Stimulated activated naive B cell treated with anti-CD40 and anti-IgM and Interleukin-4, amounts not matched to agents 10 μg/mL and 1 μg/mL and 100 μg/mL, for 72 hours (primary cell): Measurements from ENCODE around the gene LARP6.
"Not testable (repeated sequence)": the region's sequence is repeated elsewhere in the genome, so short reads cannot be mapped to it uniquely, and the experiment has no call there.

Source experiments
- ATAC-seq, 2 donors: fragments of 150-1000 bp; cut with Tn5 transposase; replicated peaks; 2 replicates each; pipeline ENCODE4 v1.10.0; 2021; ENCODE audit warnings: moderate library complexity in 1 of 2
- DNase-seq: peaks from one replicate; pipeline ENCODE4 v3.0.0; 2021
- H3K27ac Mint-ChIP-seq: one replicate; pipeline ENCODE4 v1.8.0; 2022; ENCODE audit warnings: mild to moderate bottlenecking, mixed read lengths
- H3K27me3 Mint-ChIP-seq, 2 donors: one replicate each; pipeline ENCODE4 v1.8.0; 2022; ENCODE audit warnings: mixed read lengths in 2 of 2
- H3K36me3 Mint-ChIP-seq, 2 donors: one replicate each; pipeline ENCODE4 v1.8.0; 2022; ENCODE audit warnings: mixed read lengths in 2 of 2, mild to moderate bottlenecking in 1 of 2
- H3K4me1 Mint-ChIP-seq, 2 donors: one replicate each; pipeline ENCODE4 v1.8.0; 2022; ENCODE audit warnings: mixed read lengths in 2 of 2, mild to moderate bottlenecking in 1 of 2
- H3K4me3 Mint-ChIP-seq, 2 donors: one replicate each; pipeline ENCODE4 v1.8.0; 2022; ENCODE audit warnings: mild to moderate bottlenecking in 2 of 2, mixed read lengths in 2 of 2, moderate library complexity in 1 of 2
- H3K9me3 Mint-ChIP-seq, 2 donors: one replicate each; pipeline ENCODE4 v1.8.0; 2022; ENCODE audit warnings: mixed read lengths in 2 of 2, mild to moderate bottlenecking in 1 of 2

The LARP6 gene

GRCh38 chr15:70853973-70854665 is at the start of gene LARP6:
Gene LARP6 (minus strand): TSS chr15:70854157. CDS start chr15:70854088, 69 bp downstream.
- Mint-ChIP-seq H3K4me3 (peak within 1 kb of the TSS; percentile 81 to 84), H3K9me3 (no peaks in the 10 kb centered on the region), H3K27ac (peak within 1 kb of the TSS; percentile 51), H3K36me3 (no peaks in the 10 kb centered on the region), H3K27me3 (peaks cover 53 to 55% of the 10 kb centered on the region in 2 donors), H3K4me1 (peaks cover 4 to 12% of the 10 kb centered on the region in 2 donors)
- DNase-seq (no peak), ATAC-seq (peak; percentile 55 to 66)

- Mint-ChIP-seq H3K27me3 (peaks cover 5 to 17% of the 10 kb centered on the region in 2 donors), H3K27ac (no peak overlapping the region), H3K4me1 (no peaks in the 10 kb centered on the region), H3K36me3 (peaks cover 1 to 3% of the 10 kb centered on the region in 2 donors), H3K4me3 (no peak overlapping the region), H3K9me3 (no peaks in the 10 kb centered on the region)
- ATAC-seq (no peak), DNase-seq (no peak)
These were observed 48.1 kb upstream of the LARP6 start for GRCh38 chr15:70902107-70902506.

GRCh38 chr15:70892912-70893560 is 39.1 kb upstream of the LARP6 start:
- DNase-seq (no peak), ATAC-seq (peak; percentile 26 to 42)
- H3K27me3 Mint-ChIP-seq, result peaks cover 5 to 37% of the 10 kb centered on the region in 2 donors
- H3K9me3 Mint-ChIP-seq, result no peaks in the 10 kb centered on the region
- peak overlapping the region; percentile 89 to 99 for H3K4me3 Mint-ChIP-seq
- peaks cover 7 to 17% of the 10 kb centered on the region in 2 donors for H3K4me1 Mint-ChIP-seq
- H3K27ac Mint-ChIP-seq, result peak overlapping the region; percentile 97
- peaks cover 0 to 6% of the 10 kb centered on the region in 2 donors for H3K36me3 Mint-ChIP-seq

- peaks cover 5 to 37% of the 10 kb centered on the region in 2 donors for H3K27me3 Mint-ChIP-seq
- peaks cover 0 to 6% of the 10 kb centered on the region in 2 donors for H3K36me3 Mint-ChIP-seq
- H3K4me1 Mint-ChIP-seq, result peaks cover 7 to 17% of the 10 kb centered on the region in 2 donors
- peak within 1 kb of the TSS; percentile 89 to 99 for H3K4me3 Mint-ChIP-seq
- H3K9me3 Mint-ChIP-seq, result no peaks in the 10 kb centered on the region
- peak; percentile 88 to 91 for ATAC-seq
- H3K27ac Mint-ChIP-seq, result peak within 1 kb of the TSS; percentile 97
- peak; percentile 69 for DNase-seq
These were observed 38.3 kb upstream of the LARP6 start, which contains the start of the genes LRRC49 and THAP10 for GRCh38 chr15:70892002-70892911. Gene LRRC49 (plus strand): TSS chr15:70892826. CDS start chr15:70892895, 69 bp downstream. Gene THAP10 (minus strand): TSS chr15:70892433. CDS start chr15:70892272, 161 bp downstream.

- Mint-ChIP-seq H3K27me3 (peaks cover 15 to 22% of the 10 kb centered on the region in 2 donors), H3K4me3 (no peak overlapping the region), H3K4me1 (no peaks in the 10 kb centered on the region), H3K27ac (no peak overlapping the region), H3K9me3 (no peaks in the 10 kb centered on the region), H3K36me3 (no peaks in the 10 kb centered on the region)
- DNase-seq (no peak), ATAC-seq (peak; percentile 33 to 38)
These were observed 28.4 kb upstream of the LARP6 start for GRCh38 chr15:70882361-70882760.

- Mint-ChIP-seq H3K27me3 (peaks cover 15 to 32% of the 10 kb centered on the region in 2 donors), H3K27ac (no peak overlapping the region), H3K36me3 (no peaks in the 10 kb centered on the region), H3K4me1 (no peaks in the 10 kb centered on the region), H3K9me3 (no peaks in the 10 kb centered on the region), H3K4me3 (no peak overlapping the region)
- ATAC-seq, result no peak
- DNase-seq, result no peak
These were observed 26.8 kb upstream of the LARP6 start for GRCh38 chr15:70880781-70881180.

GRCh38 chr15:70879401-70879800 is 25.4 kb upstream of the LARP6 start:
- no peak for DNase-seq
- H3K4me3 Mint-ChIP-seq, result no peak overlapping the region
- H3K9me3 Mint-ChIP-seq, result no peaks in the 10 kb centered on the region

GRCh38 chr15:70876683-70877082 is 22.7 kb upstream of the LARP6 start:
- Mint-ChIP-seq H3K4me3 (no peak overlapping the region), H3K27me3 (peaks cover 23 to 47% of the 10 kb centered on the region in 2 donors), H3K27ac (no peak overlapping the region), H3K4me1 (no peaks in the 10 kb centered on the region), H3K36me3 (no peaks in the 10 kb centered on the region), H3K9me3 (peaks cover 0 to 2% of the 10 kb centered on the region in 2 donors)
- DNase-seq (no peak), ATAC-seq (no peak)

More at GRCh38 chr15:70879401-70879800, 25.4 kb upstream of the LARP6 start:
- Mint-ChIP-seq H3K27ac (no peak overlapping the region), H3K4me1 (no peaks in the 10 kb centered on the region), H3K36me3 (no peaks in the 10 kb centered on the region), H3K27me3 (peaks cover 12 to 35% of the 10 kb centered on the region in 2 donors)
- no peak for ATAC-seq

GRCh38 chr15:70876011-70876410 is 22.1 kb upstream of the LARP6 start:
- DNase-seq, result no peak
- ATAC-seq, result no peak
- Mint-ChIP-seq H3K4me1 (no peaks in the 10 kb centered on the region), H3K27ac (no peak overlapping the region), H3K9me3 (peaks cover 0 to 2% of the 10 kb centered on the region in 2 donors), H3K4me3 (no peak overlapping the region), H3K36me3 (no peaks in the 10 kb centered on the region), H3K27me3 (peaks cover 23 to 54% of the 10 kb centered on the region in 2 donors)

- DNase-seq (no peak), ATAC-seq (no peak)
- H3K27ac Mint-ChIP-seq, result no peak overlapping the region
- H3K9me3 Mint-ChIP-seq, result peaks cover 0 to 2% of the 10 kb centered on the region in 2 donors
- peaks cover 23 to 54% of the 10 kb centered on the region in 2 donors for H3K27me3 Mint-ChIP-seq
- H3K4me1 Mint-ChIP-seq, result no peaks in the 10 kb centered on the region
- no peaks in the 10 kb centered on the region for H3K36me3 Mint-ChIP-seq
- no peak overlapping the region for H3K4me3 Mint-ChIP-seq
These were observed 21.2 kb upstream of the LARP6 start for GRCh38 chr15:70875001-70875782.

- H3K27me3 Mint-ChIP-seq, result peaks cover 18 to 47% of the 10 kb centered on the region in 2 donors
- ATAC-seq (no peak), DNase-seq (no peak)
- no peak overlapping the region for H3K27ac Mint-ChIP-seq
- no peaks in the 10 kb centered on the region for H3K36me3 Mint-ChIP-seq
- peaks cover 0 to 2% of the 10 kb centered on the region in 2 donors for H3K9me3 Mint-ChIP-seq
- H3K4me1 Mint-ChIP-seq, result no peaks in the 10 kb centered on the region
- no peak overlapping the region for H3K4me3 Mint-ChIP-seq
These were observed 19.5 kb upstream of the LARP6 start for GRCh38 chr15:70873232-70874054.

GRCh38 chr15:70871490-70871889 is 17.5 kb upstream of the LARP6 start:
- H3K9me3 Mint-ChIP-seq, DNase-seq, ATAC-seq, H3K4me3 Mint-ChIP-seq, H3K36me3 Mint-ChIP-seq, H3K4me1 Mint-ChIP-seq, H3K27ac Mint-ChIP-seq: not testable (repeated sequence)
- peaks cover 18 to 41% of the 10 kb centered on the region in 2 donors for H3K27me3 Mint-ChIP-seq

GRCh38 chr15:70870051-70870450 is 16.1 kb upstream of the LARP6 start:
- H3K4me3 Mint-ChIP-seq, result no peak overlapping the region
- DNase-seq (no peak), ATAC-seq (no peak)
- H3K27me3 Mint-ChIP-seq, result peaks cover 18 to 32% of the 10 kb centered on the region in 2 donors
- H3K27ac Mint-ChIP-seq, result no peak overlapping the region
- no peaks in the 10 kb centered on the region for H3K4me1 Mint-ChIP-seq
- peaks cover 0 to 2% of the 10 kb centered on the region in 2 donors for H3K9me3 Mint-ChIP-seq
- no peaks in the 10 kb centered on the region for H3K36me3 Mint-ChIP-seq
